Measurements from ENCODE around the gene YIPF5. TPM values are rescaled to one million over a fixed set of nuclear protein-coding genes. Genes with fewer than 3 reads are reported as not detected.

YIPF5 gene
- polyA plus RNA-seq, 1 donor (not counting 4 experiments of a cell fraction or from before 2014, with no cell fraction given), result 83.9 TPM

DNA sequence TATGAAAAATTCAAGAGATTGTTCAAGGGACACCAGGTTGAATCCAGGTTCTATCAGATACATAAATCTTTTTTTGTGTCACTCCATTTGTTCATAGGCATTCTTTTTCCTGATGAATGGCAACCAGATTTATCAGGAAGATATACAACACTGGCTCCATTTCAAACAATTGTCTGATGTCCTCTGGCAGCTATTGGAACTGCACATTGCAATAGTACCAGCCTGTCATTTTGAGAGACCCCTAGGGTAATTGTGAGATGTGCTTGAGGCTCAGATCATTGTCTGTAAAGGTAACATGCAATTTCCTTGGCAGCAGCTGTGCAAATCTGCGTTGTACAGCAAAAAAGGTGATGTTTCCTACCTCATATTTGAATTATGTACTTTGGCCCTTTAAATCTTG lies 26.2 kb upstream of the YIPF5 start:
- Histone ChIP-seq H3K27ac (ENCODE audit: control insufficient read depth, insufficient read depth, low read length) (no peak overlapping the region), H4K20me1 (ENCODE audit: control insufficient read depth, extremely low read depth, insufficient read depth, low read length) (no peaks in the 10 kb centered on the region), H3K4me2 (ENCODE audit: control insufficient read depth, extremely low read depth, insufficient read depth, low read depth, low read length) (no peak overlapping the region), H3K9me1 (ENCODE audit: control insufficient read depth, extremely low read depth, insufficient read depth, low read length) (no peaks in the 10 kb centered on the region), H3K79me2 (ENCODE audit: control insufficient read depth, insufficient read depth, low read length) (no peaks in the 10 kb centered on the region), H2AFZ (ENCODE audit: control insufficient read depth, low read length) (no peak overlapping the region), H3K4me1 (ENCODE audit: control insufficient read depth, extremely low read depth, insufficient read depth, low read length) (no peaks in the 10 kb centered on the region), H3K36me3 (ENCODE audit: control insufficient read depth in 2 of 2, extremely low read depth in 1 of 2, insufficient read depth in 2 of 2, low read length in 2 of 2) (no peaks in the 10 kb centered on the region), H3K4me3 (ENCODE audit: control insufficient read depth in 2 of 3, extremely low read depth in 1 of 3, insufficient read depth in 2 of 3, low read depth in 1 of 3, low read length in 3 of 3) (no peak overlapping the region), H3K9ac (ENCODE audit: control insufficient read depth, extremely low read depth, insufficient read depth, low read length) (no peak overlapping the region), H3K9me3 (ENCODE audit: control insufficient read depth, low read depth, low read length) (no peaks in the 10 kb centered on the region), H3K27me3 (ENCODE audit: control insufficient read depth, extremely low read depth, insufficient read depth, low read length) (peaks cover 8% of the 10 kb centered on the region)
- TF ChIP-seq, protein P1, sequence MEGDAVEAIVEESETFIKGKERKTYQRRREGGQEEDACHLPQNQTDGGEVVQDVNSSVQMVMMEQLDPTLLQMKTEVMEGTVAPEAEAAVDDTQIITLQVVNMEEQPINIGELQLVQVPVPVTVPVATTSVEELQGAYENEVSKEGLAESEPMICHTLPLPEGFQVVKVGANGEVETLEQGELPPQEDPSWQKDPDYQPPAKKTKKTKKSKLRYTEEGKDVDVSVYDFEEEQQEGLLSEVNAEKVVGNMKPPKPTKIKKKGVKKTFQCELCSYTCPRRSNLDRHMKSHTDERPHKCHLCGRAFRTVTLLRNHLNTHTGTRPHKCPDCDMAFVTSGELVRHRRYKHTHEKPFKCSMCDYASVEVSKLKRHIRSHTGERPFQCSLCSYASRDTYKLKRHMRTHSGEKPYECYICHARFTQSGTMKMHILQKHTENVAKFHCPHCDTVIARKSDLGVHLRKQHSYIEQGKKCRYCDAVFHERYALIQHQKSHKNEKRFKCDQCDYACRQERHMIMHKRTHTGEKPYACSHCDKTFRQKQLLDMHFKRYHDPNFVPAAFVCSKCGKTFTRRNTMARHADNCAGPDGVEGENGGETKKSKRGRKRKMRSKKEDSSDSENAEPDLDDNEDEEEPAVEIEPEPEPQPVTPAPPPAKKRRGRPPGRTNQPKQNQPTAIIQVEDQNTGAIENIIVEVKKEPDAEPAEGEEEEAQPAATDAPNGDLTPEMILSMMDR (optimal IDR thresholded peaks at IDR 0.05 in 1 of 3, IDR thresholded peaks at IDR 0.05 in 1 of 3, conservative IDR thresholded peaks at IDR 0.05 in 1 of 3; ENCODE audit: extremely low read depth in 1 of 3, insufficient read depth in 2 of 3, low read length in 3 of 3), result no peak
- TF ChIP-seq EZH2 (IDR thresholded peaks at IDR 0.05; ENCODE audit: low read length), result no peak
- FAIRE-seq (no peak), DNase-seq (ENCODE audit: low read depth, low spot score) (no peak)
- dilution Hi-C loops (cut with MboI; ENCODE audit: extremely low pct_ligation_motif_present, low sequenced_read_pairs), result no loop called here

DNA sequence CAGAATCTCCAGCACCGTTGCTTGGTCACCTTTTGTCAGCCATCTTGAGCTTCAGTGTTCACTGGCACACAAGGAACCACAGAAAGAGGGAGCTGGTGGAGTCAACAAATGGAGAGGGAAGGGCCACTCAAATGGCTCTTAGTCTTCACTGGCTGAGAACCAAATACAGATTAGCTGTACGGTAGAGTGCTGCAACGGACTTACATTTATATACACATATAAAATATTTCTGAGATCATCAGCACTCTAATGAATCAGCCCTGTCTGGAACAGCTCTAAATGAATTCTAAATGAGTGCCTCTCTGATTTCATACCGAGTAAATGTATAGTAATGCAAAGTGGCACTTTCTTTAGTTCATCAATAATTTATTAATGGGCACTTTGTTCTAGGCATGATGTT lies 25.0 kb upstream of the YIPF5 start:
- H3K27ac ChIP-seq (ENCODE audit: control insufficient read depth, insufficient read depth, low read length), result no peak overlapping the region
- no peaks in the 10 kb centered on the region for H3K36me3 ChIP-seq (ENCODE audit: control insufficient read depth in 2 of 2, extremely low read depth in 1 of 2, insufficient read depth in 2 of 2, low read length in 2 of 2)
- H3K4me3 ChIP-seq (ENCODE audit: control insufficient read depth in 2 of 3, extremely low read depth in 1 of 3, insufficient read depth in 2 of 3, low read depth in 1 of 3, low read length in 3 of 3), result no peak overlapping the region
- no peaks in the 10 kb centered on the region for H3K9me1 ChIP-seq (ENCODE audit: control insufficient read depth, extremely low read depth, insufficient read depth, low read length)
- no peak for TF ChIP-seq EZH2 (IDR thresholded peaks at IDR 0.05; ENCODE audit: low read length)
- TF ChIP-seq, protein P1 (optimal IDR thresholded peaks at IDR 0.05 in 1 of 3, IDR thresholded peaks at IDR 0.05 in 1 of 3, conservative IDR thresholded peaks at IDR 0.05 in 1 of 3; ENCODE audit: extremely low read depth in 1 of 3, insufficient read depth in 2 of 3, low read length in 3 of 3), result no peak
- FAIRE-seq, result no peak
- dilution Hi-C loops (cut with MboI; ENCODE audit: extremely low pct_ligation_motif_present, low sequenced_read_pairs), result no loop called here
- no peaks in the 10 kb centered on the region for H3K9me3 ChIP-seq (ENCODE audit: control insufficient read depth, low read depth, low read length)
- H3K9ac ChIP-seq (ENCODE audit: control insufficient read depth, extremely low read depth, insufficient read depth, low read length), result no peak overlapping the region
- no peak for DNase-seq (ENCODE audit: low read depth, low spot score)
- H3K79me2 ChIP-seq (ENCODE audit: control insufficient read depth, insufficient read depth, low read length), result no peaks in the 10 kb centered on the region
- no peak overlapping the region for H2AFZ ChIP-seq (ENCODE audit: control insufficient read depth, low read length)
- H3K4me1 ChIP-seq (ENCODE audit: control insufficient read depth, extremely low read depth, insufficient read depth, low read length), result no peaks in the 10 kb centered on the region
- no peaks in the 10 kb centered on the region for H4K20me1 ChIP-seq (ENCODE audit: control insufficient read depth, extremely low read depth, insufficient read depth, low read length)
- H3K4me2 ChIP-seq (ENCODE audit: control insufficient read depth, extremely low read depth, insufficient read depth, low read depth, low read length), result no peak overlapping the region
- H3K27me3 ChIP-seq (ENCODE audit: control insufficient read depth, extremely low read depth, insufficient read depth, low read length), result peaks cover 8% of the 10 kb centered on the region

All from keratinocyte (primary cell).